DND-41 (cell line): Measurements from ENCODE around the gene PSMF1.

Experiments used
- ATAC-seq: fragments of 200-7000 bp; cut with Tn5 transposase; 3 replicates; pipeline ENCODE4 v1.9.1; 2021; ENCODE audit warnings: low read depth; ENCODE audit not compliant: insufficient read depth
- DNase-seq: peaks from one replicate; pipeline ENCODE4 v3.0.0-alpha.2; 2020
- H2AFZ ChIP-seq: 2 replicates; pipeline ENCODE4 v1.6.0; 2012; ENCODE audit warnings: low read depth, low read length
- H3K27ac ChIP-seq: 2 replicates; pipeline ENCODE4 v1.5.1; 2012; ENCODE audit warnings: low read length, inconsistent platforms
- H3K27me3 ChIP-seq: fragments of 200-600 bp; sonication (generic); 2 replicates; pipeline ENCODE4 v1.6.0; 2012; ENCODE audit warnings: low read length, mild to moderate bottlenecking, inconsistent platforms; ENCODE audit not compliant: insufficient read depth, poor library complexity
- H3K36me3 ChIP-seq: 2 replicates; pipeline ENCODE4 v1.5.1; 2012; ENCODE audit warnings: low read length, inconsistent platforms; ENCODE audit not compliant: insufficient read depth
- H3K4me1 ChIP-seq: 2 replicates; pipeline ENCODE4 v1.5.1; 2012; ENCODE audit warnings: mild to moderate bottlenecking, low read length; ENCODE audit not compliant: insufficient read depth
- H3K4me2 ChIP-seq: 2 replicates; pipeline ENCODE4 v1.6.0; 2012; ENCODE audit warnings: mild to moderate bottlenecking, moderate library complexity, low read length, inconsistent platforms; ENCODE audit not compliant: insufficient read depth
- H3K4me3 ChIP-seq, 2 experiments: fragments of 200-600 bp in 1 of 2; shearing (Covaris generic) in 1 of 2; 2 replicates each; pipeline ENCODE4 v1.5.1; 2012 to 2016; ENCODE audit warnings: inconsistent platforms in 2 of 2, low read length in 2 of 2, mild to moderate bottlenecking in 2 of 2, low read depth in 1 of 2, moderate library complexity in 1 of 2
- H3K79me2 ChIP-seq: 2 replicates; pipeline ENCODE4 v1.6.0; 2012; ENCODE audit warnings: low read length, inconsistent platforms; ENCODE audit not compliant: insufficient read depth
- H3K9ac ChIP-seq: 2 replicates; pipeline ENCODE4 v1.6.0; 2012; ENCODE audit warnings: low read depth, mild to moderate bottlenecking, inconsistent platforms, low read length, moderate library complexity
- H3K9me3 ChIP-seq: 2 replicates; pipeline ENCODE4 v1.5.1; 2012; ENCODE audit warnings: low read length, moderate library complexity, mild to moderate bottlenecking, inconsistent platforms; ENCODE audit not compliant: insufficient read depth, severe bottlenecking
- H4K20me1 ChIP-seq: 2 replicates; pipeline ENCODE4 v1.6.0; 2012; ENCODE audit warnings: low read length; ENCODE audit not compliant: insufficient read depth
- EZH2 ChIP-seq: IDR thresholded peaks from 3 replicates; pipeline ENCODE4 v1.6.1; 2012; ENCODE audit warnings: borderline replicate concordance, low read depth, mild to moderate bottlenecking, moderate library complexity, low read length, inconsistent platforms; ENCODE audit not compliant: severe bottlenecking
- TF ChIP-seq, protein P1 (sequence below): IDR thresholded peaks from 2 replicates; pipeline ENCODE4 v1.5.1; 2012; ENCODE audit warnings: borderline replicate concordance, low read length, moderate library complexity, mild to moderate bottlenecking; ENCODE audit not compliant: poor library complexity, severe bottlenecking; ENCODE audit errors: extremely low read depth

PSMF1 gene

DNA sequence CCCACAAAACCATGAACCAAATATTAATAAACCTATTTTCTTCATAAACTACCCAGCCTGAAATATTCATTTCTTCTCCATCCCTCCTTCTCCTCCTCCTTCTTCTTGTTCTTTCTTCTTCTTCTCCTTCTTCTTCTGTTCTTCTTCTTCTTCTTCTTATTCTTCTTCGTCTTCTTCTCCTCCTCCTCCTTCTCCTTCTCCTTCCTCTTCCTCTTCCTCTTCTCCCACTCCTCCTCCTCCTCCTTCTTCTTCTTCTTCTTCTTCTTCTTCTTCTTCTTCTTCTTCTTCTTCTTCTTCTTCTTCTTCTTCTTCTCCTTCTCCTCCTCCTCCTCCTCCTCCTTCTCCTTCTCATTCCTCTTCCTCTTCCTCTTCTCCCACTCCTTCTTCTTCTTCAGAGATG is 71.4 kb downstream of the PSMF1 start:
- DNase-seq (no peak), ATAC-seq (no peak)
- Histone ChIP-seq H2AFZ (no peak overlapping the region), H3K27me3 (no peaks in the 10 kb centered on the region), H3K36me3 (no peaks in the 10 kb centered on the region), H3K79me2 (no peaks in the 10 kb centered on the region), H3K4me1 (no peaks in the 10 kb centered on the region), H3K4me3 (no peak overlapping the region), H3K9me3 (no peaks in the 10 kb centered on the region), H4K20me1 (no peaks in the 10 kb centered on the region; the same call in 1 of the 2 replicates), H3K27ac (no peak overlapping the region), H3K9ac (no peak overlapping the region), H3K4me2 (no peak overlapping the region)
- TF ChIP-seq, protein P1, sequence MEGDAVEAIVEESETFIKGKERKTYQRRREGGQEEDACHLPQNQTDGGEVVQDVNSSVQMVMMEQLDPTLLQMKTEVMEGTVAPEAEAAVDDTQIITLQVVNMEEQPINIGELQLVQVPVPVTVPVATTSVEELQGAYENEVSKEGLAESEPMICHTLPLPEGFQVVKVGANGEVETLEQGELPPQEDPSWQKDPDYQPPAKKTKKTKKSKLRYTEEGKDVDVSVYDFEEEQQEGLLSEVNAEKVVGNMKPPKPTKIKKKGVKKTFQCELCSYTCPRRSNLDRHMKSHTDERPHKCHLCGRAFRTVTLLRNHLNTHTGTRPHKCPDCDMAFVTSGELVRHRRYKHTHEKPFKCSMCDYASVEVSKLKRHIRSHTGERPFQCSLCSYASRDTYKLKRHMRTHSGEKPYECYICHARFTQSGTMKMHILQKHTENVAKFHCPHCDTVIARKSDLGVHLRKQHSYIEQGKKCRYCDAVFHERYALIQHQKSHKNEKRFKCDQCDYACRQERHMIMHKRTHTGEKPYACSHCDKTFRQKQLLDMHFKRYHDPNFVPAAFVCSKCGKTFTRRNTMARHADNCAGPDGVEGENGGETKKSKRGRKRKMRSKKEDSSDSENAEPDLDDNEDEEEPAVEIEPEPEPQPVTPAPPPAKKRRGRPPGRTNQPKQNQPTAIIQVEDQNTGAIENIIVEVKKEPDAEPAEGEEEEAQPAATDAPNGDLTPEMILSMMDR = no peak
- no peak for TF ChIP-seq EZH2

DNA sequence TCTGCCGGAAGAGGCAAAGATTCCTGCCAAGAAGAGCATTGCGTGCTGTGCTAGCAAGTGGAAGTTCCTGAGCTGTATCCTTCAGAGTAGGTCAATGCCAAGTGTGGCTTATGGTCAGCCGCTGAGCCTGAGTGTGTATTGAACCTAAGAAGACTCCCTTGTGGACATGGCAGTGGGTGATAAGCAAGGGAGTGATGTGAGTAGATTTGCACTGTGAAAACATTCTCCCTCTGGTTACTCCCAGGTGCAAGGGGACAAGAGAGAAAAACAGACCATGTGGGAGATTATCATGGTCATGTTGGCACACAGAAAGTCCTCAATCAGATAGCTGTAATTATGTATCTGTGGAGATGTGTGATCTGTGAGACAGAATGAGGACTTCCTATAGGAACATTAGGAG is 72.4 kb downstream of the PSMF1 start:
- Histone ChIP-seq H3K27me3 (no peaks in the 10 kb centered on the region), H2AFZ (no peak overlapping the region), H3K27ac (no peak overlapping the region), H3K4me3 (no peak overlapping the region), H3K36me3 (no peaks in the 10 kb centered on the region), H3K4me2 (no peak overlapping the region), H3K9me3 (no peaks in the 10 kb centered on the region), H3K9ac (no peak overlapping the region), H4K20me1 (peaks cover 2% of the 10 kb centered on the region; the same call in 1 of the 2 replicates), H3K79me2 (no peaks in the 10 kb centered on the region), H3K4me1 (no peaks in the 10 kb centered on the region)
- no peak for ATAC-seq
- no peak for DNase-seq
- no peak for TF ChIP-seq EZH2

DNA sequence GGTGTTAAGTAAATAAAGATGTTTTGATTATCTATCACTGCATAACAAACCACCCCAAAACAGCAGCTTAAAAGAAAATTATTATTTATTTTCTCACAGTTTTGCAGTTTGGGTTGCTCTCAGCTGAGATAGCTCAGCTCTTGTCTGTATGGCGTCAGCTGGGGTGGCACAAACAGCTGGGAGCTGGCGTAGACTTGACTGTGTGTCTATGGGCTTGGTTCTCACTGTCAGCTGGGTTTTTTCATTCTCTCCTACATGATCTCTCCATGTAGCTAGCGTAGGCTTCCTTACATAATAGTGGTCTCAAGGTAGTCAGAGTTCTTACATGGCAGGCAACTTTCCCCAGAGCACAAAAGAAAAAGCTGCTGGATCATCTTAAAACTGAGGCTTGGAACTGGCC is 72.9 kb downstream of the PSMF1 start:
- no peak overlapping the region for H3K9ac ChIP-seq
- ATAC-seq (no peak), DNase-seq (no peak)
- no peaks in the 10 kb centered on the region for H3K79me2 ChIP-seq
- H2AFZ ChIP-seq = no peak overlapping the region
- no peaks in the 10 kb centered on the region for H3K36me3 ChIP-seq
- no peaks in the 10 kb centered on the region for H3K27me3 ChIP-seq
- H3K4me2 ChIP-seq = no peak overlapping the region
- TF ChIP-seq EZH2 = no peak
- TF ChIP-seq, protein P1 = no peak
- H3K27ac ChIP-seq = no peak overlapping the region
- peaks cover 4% of the 10 kb centered on the region; the same call in 1 of the 2 replicates for H4K20me1 ChIP-seq
- H3K4me1 ChIP-seq = no peaks in the 10 kb centered on the region
- no peak overlapping the region for H3K4me3 ChIP-seq
- no peaks in the 10 kb centered on the region for H3K9me3 ChIP-seq

DNA sequence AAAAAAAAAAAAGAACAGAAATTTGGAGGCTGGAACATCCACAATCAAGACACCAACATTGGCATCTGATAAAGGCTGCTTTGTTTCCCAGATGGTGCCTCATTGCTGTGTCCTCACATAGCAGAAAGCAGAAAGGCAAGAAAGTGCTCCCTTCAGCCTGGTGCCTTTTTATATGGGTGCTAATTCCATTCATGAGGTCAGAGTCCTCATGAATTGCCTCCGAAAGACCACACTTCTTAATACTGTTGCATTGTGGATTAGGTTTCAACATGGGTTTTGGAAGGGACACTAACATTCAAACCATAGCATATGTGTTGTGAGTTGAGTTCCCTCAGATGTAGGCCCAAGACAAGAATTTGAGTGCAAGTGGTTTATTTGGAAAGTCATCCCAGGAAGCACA is 76.8 kb downstream of the PSMF1 start:
- Histone ChIP-seq H3K27ac (no peak overlapping the region), H3K4me1 (no peaks in the 10 kb centered on the region), H3K9ac (no peak overlapping the region), H3K4me3 (no peak overlapping the region), H2AFZ (no peak overlapping the region), H3K36me3 (no peaks in the 10 kb centered on the region), H3K79me2 (no peaks in the 10 kb centered on the region), H3K27me3 (no peaks in the 10 kb centered on the region), H4K20me1 (0 out of 2 replicates have a peak, but pooled peaks cover 4% of the 10 kb centered on the region), H3K9me3 (peaks cover 2% of the 10 kb centered on the region), H3K4me2 (no peak overlapping the region)
- DNase-seq = no peak
- ATAC-seq = no peak
- TF ChIP-seq, protein P1 = no peak
- no peak for TF ChIP-seq EZH2
